Body of pancreas (tissue), 4 donors: ENCODE data around the gene TRIM47.

Source experiments
- CTCF ChIP-seq, 7 experiments: fragments of 450-650 bp in 4 of 7; fragments of 200-600 bp in 3 of 7; sonication (generic) in 3 of 7; IDR thresholded peaks; one replicate each; pipeline ENCODE4 v1.5.1; 2016 to 2019; ENCODE audit warnings: antibody characterized with exemption in 7 of 7
- POLR2A ChIP-seq, 3 donors: fragments of 450-650 bp; IDR thresholded peaks; one replicate each; pipeline ENCODE4 v1.6.1; 2016; ENCODE audit warnings: antibody characterized with exemption in 3 of 3, mild to moderate bottlenecking in 2 of 3

GRCh38 chr17:75832652-75833400, 45.6 kb downstream of the TRIM47 start:
- TF ChIP-seq POLR2A (IDR thresholded peaks at IDR 0.05) (no peak), CTCF (IDR thresholded peaks at IDR 0.05) (no peak)
